DMS53 (cell line): ENCODE data around the gene SLC25A22.

Experiments used
- DNase-seq: peaks from one replicate; lab custom pipeline; 2025; lab: John Stamatoyannopoulos, UW

SLC25A22 gene

GRCh38 chr11:746289-747157 is 51.6 kb downstream of the SLC25A22 start:
- peak; percentile 74 for DNase-seq

- no peak for DNase-seq
These were observed 52.7 kb downstream of the SLC25A22 start for GRCh38 chr11:745428-745827.

GRCh38 chr11:742571-743201 is 55.4 kb downstream of the SLC25A22 start:
- no peak for DNase-seq

GRCh38 chr11:742156-742546 is 55.9 kb downstream of the SLC25A22 start:
- DNase-seq = no peak
